B cell (primary cell): ENCODE data around the gene ZNF134.

Source experiments
- CTCF ChIP-seq: fragments of 200-600 bp; IDR thresholded peaks from one replicate; pipeline ENCODE4 v1.8.0; 2022; ENCODE audit warnings: antibody characterized with exemption, mild to moderate bottlenecking
- EZH2 ChIP-seq: IDR thresholded peaks from 2 replicates; pipeline ENCODE4 v1.6.1; 2012; ENCODE audit warnings: borderline replicate concordance, low read depth, mild to moderate bottlenecking, moderate library complexity, low read length; ENCODE audit not compliant: insufficient read depth, poor library complexity, severe bottlenecking

- TF ChIP-seq CTCF, result no peak
- no peak for TF ChIP-seq EZH2
These were observed 1.3 kb downstream of the ZNF134 start for GRCh38 chr19:57615346-57615745.
